HTR-8/SVneo (cell line): ENCODE measurements around the gene ZNF654.

ENCODE experiments used
- DNase-seq: peaks from one replicate; pipeline ENCODE4 v3.0.0; 2011; ENCODE audit warnings: low spot score, mixed read lengths; ENCODE audit not compliant: insufficient read length
- FAIRE-seq: peaks from 2 replicates; lab custom pipeline; 2011; peaks lifted over from hg19 to GRCh38; lab: Jason Lieb, UNC

The ZNF654 gene

DNA sequence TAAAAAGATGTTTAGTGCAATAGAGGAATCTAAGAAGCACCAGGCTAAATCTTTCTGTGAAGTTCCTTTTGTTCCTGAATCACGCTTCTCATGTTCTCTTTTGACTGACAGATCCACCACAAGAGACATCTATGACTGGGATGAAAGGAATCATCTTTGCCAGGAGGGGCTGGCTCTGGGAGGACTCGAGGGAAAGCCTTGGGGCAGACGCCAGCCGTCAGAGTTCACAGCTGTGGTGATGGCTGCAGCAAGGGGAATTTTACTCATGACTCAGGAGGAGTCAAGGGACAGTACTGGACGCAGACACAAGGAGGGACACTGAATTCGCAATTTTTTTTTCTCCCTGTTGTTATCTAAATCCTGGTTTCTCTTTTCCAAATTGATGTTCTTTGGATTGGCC is 129.4 kb downstream of the ZNF654 start:
- FAIRE-seq (no peak), DNase-seq (peak; percentile 53)

DNA sequence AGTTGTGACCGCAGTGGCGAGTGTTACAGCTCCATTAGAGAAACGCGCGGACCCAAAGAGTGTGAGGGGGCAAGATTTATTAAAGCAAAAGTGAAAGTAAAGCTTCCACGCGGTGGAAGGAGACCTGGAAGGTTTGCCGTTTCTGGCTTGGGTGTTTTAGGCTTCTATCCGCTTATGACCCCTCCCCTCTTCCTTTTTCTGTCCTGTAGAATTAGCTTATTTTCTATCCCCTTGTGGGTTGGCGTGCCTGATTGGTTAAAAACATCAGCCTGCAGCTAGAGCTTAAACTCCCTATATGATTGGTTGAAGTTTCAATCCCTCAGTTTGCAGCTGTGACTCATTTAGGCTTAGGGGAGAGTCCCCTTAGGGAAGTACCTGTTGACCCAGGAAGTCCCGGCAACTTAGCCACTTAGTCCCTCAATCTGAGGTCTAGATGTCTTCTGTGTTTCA is 130.3 kb downstream of the ZNF654 start:
- FAIRE-seq (no peak), DNase-seq (no peak)

- FAIRE-seq (no peak), DNase-seq (no peak)
These were observed 132.9 kb downstream of the ZNF654 start for GRCh38 chr3:88191872-88192409.

- no peak for FAIRE-seq
- no peak for DNase-seq
These were observed 133.6 kb downstream of the ZNF654 start for GRCh38 chr3:88192631-88193030.
